H9 (cell line): ENCODE data around the gene AXIN1. TPM values are rescaled to one million over a fixed set of nuclear protein-coding genes. Genes with fewer than 3 reads are reported as not detected.

Source experiments
- DNase-seq: peaks from one replicate; pipeline ENCODE4 v3.0.0-alpha.2; 2017
- H2AFZ ChIP-seq: one replicate; pipeline ENCODE4 v1.6.1; 2013; ENCODE audit warnings: mild to moderate bottlenecking, low read length, control low read depth, moderate library complexity
- H2AK5ac ChIP-seq: 2 replicates; pipeline ENCODE4 v1.6.1; 2013; ENCODE audit warnings: low read length, control low read depth, mixed read lengths; ENCODE audit not compliant: insufficient read length
- H2BK120ac ChIP-seq: one replicate; pipeline ENCODE4 v1.6.1; 2013; ENCODE audit warnings: low read depth, mild to moderate bottlenecking, low read length, control low read depth, inconsistent platforms; ENCODE audit not compliant: poor library complexity, severe bottlenecking
- H2BK12ac ChIP-seq: 2 replicates; pipeline ENCODE4 v1.6.1; 2013; ENCODE audit warnings: low read length, control low read depth, mixed read lengths, low read depth; ENCODE audit not compliant: insufficient read length
- H2BK15ac ChIP-seq: 2 replicates; pipeline ENCODE4 v1.6.1; 2013; ENCODE audit warnings: low read depth, low read length, control low read depth
- H2BK20ac ChIP-seq: one replicate; pipeline ENCODE4 v1.6.1; 2013; ENCODE audit warnings: low read depth, mild to moderate bottlenecking, low read length, control low read depth, inconsistent platforms; ENCODE audit not compliant: poor library complexity, severe bottlenecking
- H2BK5ac ChIP-seq: 2 replicates; pipeline ENCODE4 v1.6.1; 2013; ENCODE audit warnings: low read length, control low read depth, mixed read lengths; ENCODE audit not compliant: insufficient read length
- H3K14ac ChIP-seq: 2 replicates; pipeline ENCODE4 v1.6.1; 2013; ENCODE audit warnings: low read length, control low read depth; ENCODE audit not compliant: insufficient read depth
- H3K18ac ChIP-seq: 2 replicates; pipeline ENCODE4 v1.6.1; 2013; ENCODE audit warnings: low read depth, mild to moderate bottlenecking, mixed read lengths, low read length, control low read depth; ENCODE audit not compliant: insufficient read length
- H3K23ac ChIP-seq: 2 replicates; pipeline ENCODE4 v1.6.1; 2013; ENCODE audit warnings: low read length, control low read depth, mixed read lengths, low read depth; ENCODE audit not compliant: insufficient read length
- H3K23me2 ChIP-seq: 2 replicates; pipeline ENCODE4 v1.6.1; 2013; ENCODE audit warnings: low read depth, mild to moderate bottlenecking, mixed read lengths, low read length, control low read depth; ENCODE audit not compliant: insufficient read length, poor library complexity, severe bottlenecking
- H3K27ac ChIP-seq: 2 replicates; pipeline ENCODE4 v1.5.1; 2013; ENCODE audit warnings: low read length, control low read depth, mixed read lengths, low read depth; ENCODE audit not compliant: insufficient read length
- H3K27me3 ChIP-seq: 2 replicates; pipeline ENCODE4 v1.6.1; 2013; ENCODE audit warnings: low read length, control low read depth, inconsistent platforms; ENCODE audit not compliant: insufficient read depth
- H3K4ac ChIP-seq: 2 replicates; pipeline ENCODE4 v1.6.1; 2013; ENCODE audit warnings: low read depth, mild to moderate bottlenecking, control low read depth, inconsistent platforms, low read length, moderate library complexity
- H3K4me1 ChIP-seq: 2 replicates; pipeline ENCODE4 v1.6.1; 2013; ENCODE audit warnings: low read length, control low read depth, inconsistent platforms; ENCODE audit not compliant: insufficient read depth
- H3K4me2 ChIP-seq: 2 replicates; pipeline ENCODE4 v1.6.1; 2013; ENCODE audit warnings: low read length, control low read depth, mixed read lengths; ENCODE audit not compliant: insufficient read length, insufficient read depth
- H3K56ac ChIP-seq: 2 replicates; pipeline ENCODE4 v1.6.1; 2013; ENCODE audit warnings: low read depth, mild to moderate bottlenecking, mixed read lengths, low read length, control low read depth; ENCODE audit not compliant: insufficient read length
- H3K79me1 ChIP-seq: 2 replicates; pipeline ENCODE4 v1.6.1; 2013; ENCODE audit warnings: low read depth, mild to moderate bottlenecking, moderate library complexity, low read length, control low read depth, inconsistent platforms; ENCODE audit not compliant: insufficient read depth, poor library complexity, severe bottlenecking
- H3K79me2 ChIP-seq: 2 replicates; pipeline ENCODE4 v1.6.1; 2013; ENCODE audit warnings: low read length, control low read depth, inconsistent platforms; ENCODE audit not compliant: insufficient read depth
- H3K9ac ChIP-seq: 2 replicates; pipeline ENCODE4 v1.6.1; 2013; ENCODE audit warnings: low read length, control low read depth, mixed read lengths; ENCODE audit not compliant: insufficient read length; ENCODE audit errors: extremely low read depth
- H3K9me3 ChIP-seq: one replicate; pipeline ENCODE4 v1.6.1; 2013; ENCODE audit warnings: low read depth, low read length, inconsistent platforms; ENCODE audit not compliant: control insufficient read depth
- H3T11ph ChIP-seq: one replicate; pipeline ENCODE4 v1.6.1; 2013; ENCODE audit warnings: mild to moderate bottlenecking, low read length, control low read depth, inconsistent platforms
- H4K20me1 ChIP-seq: one replicate; pipeline ENCODE4 v1.6.1; 2013; ENCODE audit not compliant: control insufficient read depth, insufficient read length, insufficient read depth
- H4K5ac ChIP-seq: 2 replicates; pipeline ENCODE4 v1.6.1; 2013; ENCODE audit warnings: low read depth, mild to moderate bottlenecking, mixed read lengths, low read length, control low read depth; ENCODE audit not compliant: insufficient read length
- H4K8ac ChIP-seq: replicated peaks from 2 replicates; pipeline ENCODE4 v1.6.1; 2013; ENCODE audit warnings: low read length, control low read depth, mixed read lengths, low read depth; ENCODE audit not compliant: insufficient read length
- H4K91ac ChIP-seq: 2 replicates; pipeline ENCODE4 v1.6.1; 2013; ENCODE audit warnings: low read depth, mild to moderate bottlenecking, moderate library complexity, mixed read lengths, low read length, control low read depth; ENCODE audit not compliant: insufficient read length
- H3K27ac Mint-ChIP-seq, 3 experiments: 2 replicates in 2 of 3; 3 replicates in 1 of 3; pipeline ENCODE4 v1.8.0; 2020 to 2021; ENCODE audit warnings: mixed read lengths in 3 of 3, mild to moderate bottlenecking in 1 of 3, moderate library complexity in 1 of 3
- H3K27me3 Mint-ChIP-seq: 2 replicates; pipeline ENCODE4 v1.8.0; 2021; ENCODE audit warnings: low read depth, mild to moderate bottlenecking, moderate library complexity, mixed read lengths
- H3K36me3 Mint-ChIP-seq, 3 experiments: 2 replicates in 2 of 3; 3 replicates in 1 of 3; pipeline ENCODE4 v1.8.0; 2020 to 2021; ENCODE audit warnings: low read depth in 3 of 3, mixed read lengths in 3 of 3; ENCODE audit not compliant: insufficient read depth in 1 of 3
- H3K4me1 Mint-ChIP-seq, 2 experiments: 2 replicates each; pipeline ENCODE4 v1.8.0; 2020; ENCODE audit warnings: mixed read lengths in 2 of 2
- H3K4me3 Mint-ChIP-seq, 2 experiments: 2 replicates in 1 of 2; 3 replicates in 1 of 2; pipeline ENCODE4 v1.8.0; 2020 to 2021; ENCODE audit warnings: mild to moderate bottlenecking in 2 of 2, mixed read lengths in 2 of 2, moderate library complexity in 1 of 2
- H3K9me3 Mint-ChIP-seq, 2 experiments: 2 replicates in 1 of 2; 3 replicates in 1 of 2; pipeline ENCODE4 v1.8.0; 2020; ENCODE audit warnings: mild to moderate bottlenecking in 2 of 2, mixed read lengths in 2 of 2, moderate library complexity in 1 of 2
- CTCF ChIP-seq: fragments of 200-600 bp; sonication (generic); conservative IDR thresholded peaks from 3 replicates; pipeline ENCODE4 v1.8.0; 2021; ENCODE audit warnings: antibody characterized with exemption, mild to moderate bottlenecking
- whole genome bisulfite sequencing: extraction: QIAGEN DNeasy Blood & Tissue Kit; methylation state at CpG from one replicate; pipeline ENCODE4 v1.1.7; 2013; ENCODE audit warnings: missing lambda C conversion rate, low lambda C conversion rate, mixed read lengths; ENCODE audit not compliant: insufficient read length; ENCODE audit errors: extremely low coverage; 5-methylcytosine and 5-hydroxymethylcytosine counted together
- total RNA-seq: library from RNA; stranded (reverse); gene quantifications from 2 replicates; pipeline ENCODE4 v1.2.1, GENCODE V29; 2021

The AXIN1 gene
- total RNA-seq, 1 experiment from 2014 or later, result 50.9 TPM

GRCh38 chr16:372302-372983, 19.9 kb upstream of the AXIN1 start:
- H3K4me1 ChIP-seq, result no peaks in the 10 kb centered on the region
- no peak overlapping the region for H2BK120ac ChIP-seq
- H2BK12ac ChIP-seq, result no peak overlapping the region
- H2BK5ac ChIP-seq, result no peak overlapping the region
- Mint-ChIP-seq H3K9me3 (no peaks in the 10 kb centered on the region), H3K27ac (peak overlapping the region in 1 of 3 experiments; percentile 40; a peak in 1 of 7 replicates), H3K27me3 (no peaks in the 10 kb centered on the region; the same call in 1 of the 2 replicates), H3K4me3 (no peak overlapping the region), H3K4me1 (peaks cover 9 to 13% of the 10 kb centered on the region in 2 experiments), H3K36me3 (peaks cover 5 to 59% (median 39%) of the 10 kb centered on the region in 3 experiments)
- H2BK20ac ChIP-seq, result no peak overlapping the region
- no peak overlapping the region for H2AFZ ChIP-seq
- no peaks in the 10 kb centered on the region for H3K79me2 ChIP-seq
- no peak overlapping the region for H3K23ac ChIP-seq
- H3K56ac ChIP-seq, result no peak overlapping the region
- no peak overlapping the region for H2AK5ac ChIP-seq
- DNase-seq, result no peak
- no peaks in the 10 kb centered on the region for H3K79me1 ChIP-seq
- no peaks in the 10 kb centered on the region for H4K20me1 ChIP-seq
- H4K91ac ChIP-seq, result no peak overlapping the region
- no peak overlapping the region for H3K9ac ChIP-seq
- no peak overlapping the region for H3K14ac ChIP-seq
- no peak for TF ChIP-seq CTCF
- no CpG with 5 or more reads among the region's 19 CpGs for WGBS
- no peaks in the 10 kb centered on the region for H3K9me3 ChIP-seq
- H3K4ac ChIP-seq, result no peak overlapping the region
- no peak overlapping the region for H3K27ac ChIP-seq
- no peak overlapping the region for H3T11ph ChIP-seq
- no peak overlapping the region for H3K18ac ChIP-seq
- no peaks in the 10 kb centered on the region for H3K27me3 ChIP-seq
- H3K23me2 ChIP-seq, result no peaks in the 10 kb centered on the region
- no peak overlapping the region for H3K4me2 ChIP-seq
- no peak overlapping the region for H4K8ac ChIP-seq
- no peak overlapping the region for H2BK15ac ChIP-seq
- H4K5ac ChIP-seq, result no peak overlapping the region
